ENCODE measurements around the gene EFNB3. TPM values are rescaled to one million over a fixed set of nuclear protein-coding genes. Genes with fewer than 3 reads are reported as not detected.

The EFNB3 gene
- polyA plus RNA-seq, 1 donor, result 4.4 TPM

- peak; percentile 73 for DNase-seq (ENCODE audit: low read depth)
Measured at GRCh38 chr17:7716901-7717755, 12.1 kb downstream of the EFNB3 start, which contains the start of gene DNAH2. Gene DNAH2, plus strand, starts transcription at chr17:7717744. Its CDS starts 1,991 bp downstream, at chr17:7719735.

- no peak for DNase-seq (ENCODE audit: low read depth)
Measured at GRCh38 chr17:7717756-7718350, 12.9 kb downstream of the EFNB3 start.

- no peak for DNase-seq (ENCODE audit: low read depth)
Measured at GRCh38 chr17:7719661-7720060, 14.7 kb downstream of the EFNB3 start.

- DNase-seq (ENCODE audit: low read depth), result no peak
Measured at GRCh38 chr17:7720125-7720524, 15.1 kb downstream of the EFNB3 start.

GRCh38 chr17:7721612-7722011 lies 16.6 kb downstream of the EFNB3 start:
- no peak for DNase-seq (ENCODE audit: low read depth)

GRCh38 chr17:7727886-7728285 lies 22.9 kb downstream of the EFNB3 start:
- no peak for DNase-seq (ENCODE audit: low read depth)

GRCh38 chr17:7729816-7730215 lies 24.8 kb downstream of the EFNB3 start:
- DNase-seq (ENCODE audit: low read depth), result no peak

GRCh38 chr17:7732981-7733539 lies 28.1 kb downstream of the EFNB3 start:
- no peak for DNase-seq (ENCODE audit: low read depth)

GRCh38 chr17:7737601-7738000 lies 32.6 kb downstream of the EFNB3 start:
- no peak for DNase-seq (ENCODE audit: low read depth)

- no peak for DNase-seq (ENCODE audit: low read depth)
Measured at GRCh38 chr17:7739746-7740145, 34.7 kb downstream of the EFNB3 start.

- DNase-seq (ENCODE audit: low read depth), result no peak
Measured at GRCh38 chr17:7740481-7741001, 35.5 kb downstream of the EFNB3 start.

GRCh38 chr17:7742729-7743128 lies 37.7 kb downstream of the EFNB3 start:
- no peak for DNase-seq (ENCODE audit: low read depth)

- DNase-seq (ENCODE audit: low read depth), result no peak
Measured at GRCh38 chr17:7744416-7744815, 39.4 kb downstream of the EFNB3 start.

GRCh38 chr17:7745748-7746470 lies 40.9 kb downstream of the EFNB3 start:
- DNase-seq (ENCODE audit: low read depth), result no peak

- peak; percentile 6 for DNase-seq (ENCODE audit: low read depth)
Measured at GRCh38 chr17:7747635-7748071, 42.7 kb downstream of the EFNB3 start.

GRCh38 chr17:7748076-7748775 lies 43.2 kb downstream of the EFNB3 start:
- DNase-seq (ENCODE audit: low read depth), result peak; percentile 4

GRCh38 chr17:7750321-7750821 lies 45.4 kb downstream of the EFNB3 start:
- no peak for DNase-seq (ENCODE audit: low read depth)

- no peak for DNase-seq (ENCODE audit: low read depth)
Measured at GRCh38 chr17:7754656-7755055, 49.7 kb downstream of the EFNB3 start.

GRCh38 chr17:7755095-7755890 lies 50.3 kb downstream of the EFNB3 start:
- DNase-seq (ENCODE audit: low read depth), result no peak

- no peak for DNase-seq (ENCODE audit: low read depth)
Measured at GRCh38 chr17:7756968-7757367, 52.0 kb downstream of the EFNB3 start.
